ENCODE measurements around the gene ERG. TPM values are rescaled to one million over a fixed set of nuclear protein-coding genes. Genes with fewer than 3 reads are reported as not detected.

Gene ERG, protein sequence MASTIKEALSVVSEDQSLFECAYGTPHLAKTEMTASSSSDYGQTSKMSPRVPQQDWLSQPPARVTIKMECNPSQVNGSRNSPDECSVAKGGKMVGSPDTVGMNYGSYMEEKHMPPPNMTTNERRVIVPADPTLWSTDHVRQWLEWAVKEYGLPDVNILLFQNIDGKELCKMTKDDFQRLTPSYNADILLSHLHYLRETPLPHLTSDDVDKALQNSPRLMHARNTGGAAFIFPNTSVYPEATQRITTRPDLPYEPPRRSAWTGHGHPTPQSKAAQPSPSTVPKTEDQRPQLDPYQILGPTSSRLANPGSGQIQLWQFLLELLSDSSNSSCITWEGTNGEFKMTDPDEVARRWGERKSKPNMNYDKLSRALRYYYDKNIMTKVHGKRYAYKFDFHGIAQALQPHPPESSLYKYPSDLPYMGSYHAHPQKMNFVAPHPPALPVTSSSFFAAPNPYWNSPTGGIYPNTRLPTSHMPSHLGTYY
- polyA plus RNA-seq (2011; rRNA removed), result not detected in 2 replicates
- not detected in 2 replicates for polyA plus RNA-seq (2012; cell fraction: cytosol; rRNA removed)
- polyA plus RNA-seq (2012; cell fraction: nucleus; rRNA removed), result not detected in 2 replicates
- polyA plus RNA-seq (2017; fragmentation: RNase III; extraction: RNeasy Plus Mini Kit Qiagen cat#74134 plus additional on column Dnase treatment), result 0.07 TPM in 1 of 3 replicates, not detected in the others
- polyA minus RNA-seq (2011; rRNA and poly(A)+ RNA removed), result not detected in 2 replicates

- FAIRE-seq (no peak), ATAC-seq (no peak), DNase-seq (ENCODE audit: low read depth in 1 of 2, low spot score in 1 of 2) (no peak)
- POLR2A ChIA-PET, result no interaction called here
- Histone ChIP-seq H3K4me3 (no peak within 1 kb of the TSS), H3K9me3 (no peaks in the 10 kb centered on the region), H3K4me1 (no peaks in the 10 kb centered on the region), H3K4me2 (no peak within 1 kb of the TSS), H3K27ac (no peak within 1 kb of the TSS)
- CTCF ChIA-PET, result no interaction called here
- TF ChIP-seq SMC3 (IDR thresholded peaks at IDR 0.05), result no peak
- TF ChIP-seq SREBF2 (IDR thresholded peaks at IDR 0.05), result no peak
- TF ChIP-seq ELK1 (IDR thresholded peaks at IDR 0.05; ENCODE audit: low read depth, low read length), result no peak
- TF ChIP-seq ZNF302 (CRISPR knock-in tag; IDR thresholded peaks at IDR 0.05), result no peak
- no peak for TF ChIP-seq POLR2AphosphoS2 (conservative IDR thresholded peaks at IDR 0.05; ENCODE audit: low read length)
- TF ChIP-seq REST (IDR thresholded peaks at IDR 0.05), result no peak
- TF ChIP-seq, protein P1, sequence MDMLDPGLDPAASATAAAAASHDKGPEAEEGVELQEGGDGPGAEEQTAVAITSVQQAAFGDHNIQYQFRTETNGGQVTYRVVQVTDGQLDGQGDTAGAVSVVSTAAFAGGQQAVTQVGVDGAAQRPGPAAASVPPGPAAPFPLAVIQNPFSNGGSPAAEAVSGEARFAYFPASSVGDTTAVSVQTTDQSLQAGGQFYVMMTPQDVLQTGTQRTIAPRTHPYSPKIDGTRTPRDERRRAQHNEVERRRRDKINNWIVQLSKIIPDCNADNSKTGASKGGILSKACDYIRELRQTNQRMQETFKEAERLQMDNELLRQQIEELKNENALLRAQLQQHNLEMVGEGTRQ (IDR thresholded peaks at IDR 0.05), result no peak
- no peak for TF ChIP-seq KDM1A (IDR thresholded peaks at IDR 0.05; ENCODE audit: low read depth)
- no peak for TF ChIP-seq FOXS1 (CRISPR knock-in tag; IDR thresholded peaks at IDR 0.05)
- no peak for TF ChIP-seq NR3C1 (IDR thresholded peaks at IDR 0.05)
- no peak for TF ChIP-seq BHLHE40 (IDR thresholded peaks at IDR 0.05; ENCODE audit: low read depth, low read length)
- no peak for TF ChIP-seq MAX (IDR thresholded peaks at IDR 0.05)
- whole genome bisulfite sequencing (ENCODE audit: missing lambda C conversion rate), result 71% methylated on average over 12 of the region's 12 CpGs
These were observed at the start of gene ERG for GRCh38 chr21:38498057-38498833. TSS of gene ERG (minus strand) at chr21:38498477. CDS start at chr21:38498380, 97 bp downstream.

DNA sequence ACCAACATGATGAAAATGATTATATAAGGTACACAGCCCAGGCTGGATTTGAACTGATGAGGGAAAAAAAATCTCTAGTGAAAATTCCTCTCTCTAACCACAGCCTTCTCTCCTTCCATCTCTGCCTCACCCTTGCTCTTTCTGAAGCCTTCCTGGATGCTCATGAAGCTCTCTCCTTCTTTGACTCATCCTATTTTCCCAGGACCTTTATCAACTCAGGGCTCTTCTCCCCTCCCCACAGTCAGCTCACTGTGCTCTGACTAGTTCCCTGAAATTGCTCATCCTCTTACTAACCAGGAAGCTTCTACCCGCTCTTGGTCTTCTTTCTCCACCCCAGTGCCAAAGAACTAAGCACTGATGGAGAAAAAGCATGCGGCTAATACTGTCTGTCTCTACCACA is 46.4 kb upstream of the ERG start:
- ChIA-PET POLR2A (no interaction called here), CTCF (no interaction called here)
- Histone ChIP-seq H3K4me3 (no peak overlapping the region), H3K9me3 (no peaks in the 10 kb centered on the region), H3K27ac (no peak overlapping the region), H3K4me1 (no peaks in the 10 kb centered on the region), H3K4me2 (no peak overlapping the region)
- no peak for ATAC-seq
- 63% methylated on average over 2 of the region's 2 CpGs for WGBS (ENCODE audit: missing lambda C conversion rate)
- DNase-seq (ENCODE audit: low read depth in 1 of 2, low spot score in 1 of 2), result no peak
- no peak for FAIRE-seq
- TF ChIP-seq ZC3H11A (IDR thresholded peaks at IDR 0.05) (no peak), NPAS2 (CRISPR knock-in tag; IDR thresholded peaks at IDR 0.05; ENCODE audit: borderline replicate concordance) (no peak), KDM1A (IDR thresholded peaks at IDR 0.05; ENCODE audit: low read depth) (no peak), E2F6 (IDR thresholded peaks at IDR 0.05; ENCODE audit: borderline replicate concordance, low read depth) (no peak), JUNB (IDR thresholded peaks at IDR 0.05) (no peak), MAFK (IDR thresholded peaks at IDR 0.05; ENCODE audit: partially characterized antibody) (no peak), MAZ (IDR thresholded peaks at IDR 0.05; ENCODE audit: borderline replicate concordance, low read depth, low read length) (no peak), REST (IDR thresholded peaks at IDR 0.05) (no peak), RCOR1 (IDR thresholded peaks at IDR 0.05; ENCODE audit: low read depth, low read length) (no peak), BHLHE40 (IDR thresholded peaks at IDR 0.05; ENCODE audit: low read depth, low read length) (no peak), EHF (CRISPR knock-in tag; IDR thresholded peaks at IDR 0.05) (no peak), CEBPB (IDR thresholded peaks at IDR 0.05) (no peak), NFE2L2 (conservative IDR thresholded peaks at IDR 0.05; ENCODE audit: low read length) (no peak)
- TF ChIP-seq, protein P1 (IDR thresholded peaks at IDR 0.05), result no peak

All from A549 (cell line).